HL-60 (cell line): ENCODE results near the gene CPT1C.

ENCODE experiments used
- CTCF ChIP-seq: IDR thresholded peaks from one replicate; pipeline ENCODE4 v1.5.1; 2011; ENCODE audit warnings: low read length, control low read depth, inconsistent platforms; ENCODE audit not compliant: insufficient read depth
- GABPA ChIP-seq: IDR thresholded peaks from 2 replicates; pipeline ENCODE4 v1.6.1; 2012; ENCODE audit warnings: low read depth
- POLR2AphosphoS5 ChIP-seq: IDR thresholded peaks from 2 replicates; pipeline ENCODE4 v1.6.1; 2012; ENCODE audit warnings: low read depth

GRCh38 chr19:49646586-49646985 is 44.3 kb upstream of the CPT1C start:
- TF ChIP-seq POLR2AphosphoS5 (no peak), CTCF (no peak), GABPA (no peak)
